HG02885 (cell line): ENCODE results near the gene CDH23.

Experiments used
- ATAC-seq: cut with Tn5 transposase; IDR thresholded peaks from one replicate; pipeline ENCODE4 v1.9.1; 2021; ENCODE audit warnings: mild to moderate bottlenecking; ENCODE audit not compliant: unreplicated experiment, poor library complexity

Gene CDH23

DNA sequence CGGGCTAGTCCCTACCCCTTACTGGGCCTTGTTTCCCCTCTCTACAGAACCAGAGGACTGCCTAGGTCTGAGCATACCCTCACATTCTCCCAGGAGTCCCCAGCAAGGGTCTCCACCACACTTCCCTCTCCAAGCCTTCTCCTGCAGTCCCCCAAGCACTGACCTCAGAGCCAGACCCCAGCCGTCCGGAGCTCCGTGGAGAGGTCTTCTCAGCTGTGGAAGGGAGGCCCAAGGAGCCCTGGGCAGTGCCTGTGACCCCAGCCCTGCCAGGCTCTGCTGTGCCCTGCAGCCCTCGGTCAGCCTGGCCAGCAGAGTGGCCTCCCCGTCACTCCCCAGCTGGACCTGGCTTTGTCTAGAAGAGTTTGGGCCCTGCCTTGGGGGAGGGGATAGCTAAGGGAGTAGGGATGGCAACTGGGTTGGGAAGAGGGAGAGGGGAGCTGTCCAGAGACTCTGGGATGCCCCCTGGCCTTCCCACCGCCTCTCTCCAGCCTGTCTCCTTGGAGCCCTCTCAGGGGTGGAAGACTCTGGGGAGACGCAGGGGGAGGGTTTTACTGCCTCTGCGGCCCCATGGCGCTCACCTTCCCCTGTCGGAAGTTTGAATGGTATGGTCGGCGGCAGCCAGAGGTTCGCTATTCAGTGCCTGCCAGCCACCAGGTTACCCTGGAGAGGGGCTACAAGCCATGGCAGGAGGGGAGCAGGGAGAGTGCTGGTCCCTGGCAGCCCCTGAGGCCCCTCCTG lies 322.9 kb downstream of the CDH23 start, which contains the start of gene C10orf105:
C10orf105 (minus strand) TSS at position 315 of the 738 bp plus-strand sequence. CDS start 3,441 bp downstream, outside the sequence.
- no peak for ATAC-seq

DNA sequence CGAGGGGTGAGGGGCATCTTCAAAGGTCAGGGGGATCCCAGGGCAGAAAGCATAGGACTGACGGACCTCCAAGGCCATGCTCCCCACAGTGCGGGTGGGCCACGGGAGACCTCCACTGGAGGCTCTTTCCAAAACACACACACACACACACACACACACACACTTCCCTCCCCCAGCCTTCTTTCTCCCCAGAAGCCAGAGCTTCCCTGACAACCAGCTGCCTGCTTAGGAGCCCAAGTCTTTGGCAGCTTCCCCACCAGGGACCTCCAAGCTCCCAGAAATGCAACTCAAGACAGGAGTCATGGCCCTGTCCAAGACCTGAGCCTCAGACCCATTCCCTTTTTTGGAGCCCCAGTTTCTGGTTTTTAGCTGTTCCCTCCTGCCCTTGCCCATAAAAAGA lies 323.6 kb downstream of the CDH23 start:
- ATAC-seq: no peak

DNA sequence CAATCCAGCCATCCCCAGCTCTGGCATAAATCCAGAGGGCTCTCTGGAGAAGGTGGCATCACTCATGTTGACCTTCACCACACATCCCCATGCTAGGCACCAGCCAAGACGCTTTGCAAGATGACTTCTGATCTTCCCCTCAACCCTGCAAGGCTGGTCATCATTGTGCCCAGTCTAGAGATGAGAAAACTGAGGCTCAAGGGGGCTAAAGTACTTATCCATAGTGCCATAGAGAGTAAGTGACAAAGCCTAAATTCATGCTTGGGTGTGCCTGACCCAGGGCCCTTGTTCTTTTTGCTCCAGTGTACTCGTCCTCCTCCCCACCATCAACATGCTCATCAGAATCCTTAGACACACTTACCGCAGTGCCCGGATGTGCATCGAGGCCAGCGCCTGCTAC lies 324.6 kb downstream of the CDH23 start:
- no peak for ATAC-seq

DNA sequence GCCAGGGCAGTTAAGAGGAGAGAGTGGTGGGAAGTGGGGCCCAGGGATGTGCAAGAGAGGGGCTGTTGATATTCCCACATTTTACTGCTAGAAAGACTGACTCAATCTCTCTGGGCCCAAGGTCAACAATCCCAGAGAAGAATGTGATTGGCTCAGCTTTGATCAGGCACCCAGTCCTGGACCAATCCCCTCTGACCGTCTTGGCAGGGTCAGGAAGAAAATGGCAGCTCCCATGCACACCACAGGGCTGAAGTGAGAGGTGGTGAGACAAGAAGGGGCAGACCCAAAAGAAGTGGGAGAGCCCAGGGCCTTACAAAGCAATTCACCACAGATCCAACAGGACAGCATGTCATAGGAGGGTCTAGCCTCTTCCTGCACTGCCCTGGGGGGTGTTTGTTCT lies 326.1 kb downstream of the CDH23 start:
- ATAC-seq: no peak

DNA sequence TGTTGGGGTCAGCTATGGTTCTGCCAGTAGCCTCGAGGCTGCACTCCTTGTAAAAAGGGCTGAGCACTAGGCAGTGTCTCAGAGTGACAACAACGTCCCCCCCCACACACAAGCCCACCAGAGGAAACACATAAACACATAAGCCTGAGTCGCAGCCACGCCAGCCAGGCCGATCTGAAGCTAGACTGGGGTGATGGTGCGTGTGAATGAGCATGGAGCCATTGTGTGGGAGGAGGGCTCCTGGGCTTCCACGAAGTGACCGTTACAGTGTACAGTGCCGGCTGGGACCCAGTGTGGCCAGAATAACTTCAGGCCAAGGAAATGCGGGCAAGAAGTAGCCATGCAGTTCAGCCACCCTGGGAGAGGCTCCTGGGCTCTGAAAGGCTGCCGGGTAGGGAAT lies 326.6 kb downstream of the CDH23 start:
- no peak for ATAC-seq

DNA sequence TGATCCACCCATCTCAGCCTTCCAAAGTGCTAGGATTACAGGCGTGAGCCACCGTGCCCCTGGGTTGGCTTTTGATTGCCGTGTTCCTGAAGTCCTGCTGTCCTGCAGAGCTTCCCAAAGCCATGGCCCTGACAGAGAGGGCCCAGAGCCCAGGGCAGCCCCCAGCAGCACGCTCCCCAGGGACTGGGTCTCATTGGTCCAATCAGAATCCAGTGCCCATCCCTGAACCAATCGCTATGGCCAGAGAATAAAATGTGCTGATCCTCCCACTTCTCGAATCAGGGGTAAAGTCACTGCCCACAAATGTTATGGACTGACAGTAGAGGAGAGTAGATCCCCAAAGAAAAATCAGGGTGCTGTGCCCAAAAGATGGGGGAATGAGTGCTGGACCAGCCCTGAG lies 327.8 kb downstream of the CDH23 start:
- ATAC-seq: no peak

DNA sequence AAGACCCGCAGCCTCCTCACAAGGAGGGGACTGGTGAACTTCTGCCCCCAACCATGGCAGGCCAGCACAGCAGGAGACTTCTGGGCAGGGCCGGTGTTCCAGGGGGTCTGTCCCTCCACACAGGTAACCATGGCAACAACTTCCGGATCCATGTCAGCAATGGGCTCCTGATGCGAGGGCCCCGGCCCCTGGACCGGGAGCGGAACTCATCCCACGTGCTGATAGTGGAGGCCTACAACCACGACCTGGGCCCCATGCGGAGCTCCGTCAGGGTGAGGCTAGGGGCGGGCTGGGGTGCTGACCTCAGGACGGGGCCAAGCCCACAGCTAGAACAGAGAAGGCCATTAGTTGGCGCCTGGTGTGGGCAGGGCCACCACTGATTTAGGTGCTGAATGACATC lies 328.5 kb downstream of the CDH23 start:
- ATAC-seq: no peak

DNA sequence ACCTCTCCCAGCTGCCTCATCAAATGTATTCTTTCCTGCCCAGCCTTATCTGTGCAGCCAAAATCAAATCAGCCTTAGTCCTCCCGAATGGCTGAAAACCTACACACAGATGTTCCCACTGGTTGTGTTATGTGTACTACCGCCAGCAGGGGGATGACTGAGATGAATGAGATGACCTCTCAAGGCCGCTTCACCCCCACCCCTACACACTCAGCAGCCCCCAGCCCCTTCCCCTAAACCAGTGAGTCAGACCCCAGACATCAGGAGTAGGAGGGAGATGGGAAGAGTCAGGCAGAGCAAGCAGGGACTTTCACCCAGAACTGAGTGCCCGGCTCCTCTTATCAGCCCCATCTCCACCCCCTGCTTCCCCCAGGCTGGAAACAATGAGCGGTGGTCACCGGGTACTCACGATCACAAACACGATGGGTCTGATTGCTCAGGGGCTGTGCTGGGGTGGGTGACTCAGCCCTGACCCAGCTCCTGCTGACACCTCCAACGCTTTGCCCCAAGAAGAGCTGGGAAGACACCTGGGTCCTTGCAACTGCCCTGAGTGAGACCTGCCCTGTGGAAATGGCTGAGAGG lies 329.4 kb downstream of the CDH23 start:
- ATAC-seq: no peak

DNA sequence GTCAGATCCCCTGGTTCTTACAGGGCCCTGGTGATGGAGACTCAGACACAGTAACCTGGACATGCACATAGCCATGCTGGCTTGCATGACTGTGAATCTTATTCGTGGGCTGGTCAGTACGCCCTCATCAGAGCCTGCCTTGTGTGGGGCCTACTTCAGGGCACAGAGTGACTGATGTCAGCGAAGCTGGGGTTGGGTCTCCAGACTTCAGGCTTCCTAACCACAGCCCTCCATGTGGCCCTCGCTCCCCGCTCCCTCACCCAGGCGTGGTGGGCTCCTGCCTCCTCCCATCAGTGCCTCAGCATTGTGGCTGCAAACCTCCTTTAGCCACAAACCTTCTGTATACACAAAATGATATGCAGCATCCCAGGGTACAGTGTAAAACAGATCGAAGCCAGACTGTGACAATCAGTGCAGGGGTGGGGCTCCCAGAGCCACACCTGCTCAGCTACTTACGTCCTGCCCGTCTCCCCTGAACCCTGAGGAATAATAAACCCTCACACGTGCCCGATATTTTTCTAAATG lies 329.9 kb downstream of the CDH23 start:
- ATAC-seq: no peak

DNA sequence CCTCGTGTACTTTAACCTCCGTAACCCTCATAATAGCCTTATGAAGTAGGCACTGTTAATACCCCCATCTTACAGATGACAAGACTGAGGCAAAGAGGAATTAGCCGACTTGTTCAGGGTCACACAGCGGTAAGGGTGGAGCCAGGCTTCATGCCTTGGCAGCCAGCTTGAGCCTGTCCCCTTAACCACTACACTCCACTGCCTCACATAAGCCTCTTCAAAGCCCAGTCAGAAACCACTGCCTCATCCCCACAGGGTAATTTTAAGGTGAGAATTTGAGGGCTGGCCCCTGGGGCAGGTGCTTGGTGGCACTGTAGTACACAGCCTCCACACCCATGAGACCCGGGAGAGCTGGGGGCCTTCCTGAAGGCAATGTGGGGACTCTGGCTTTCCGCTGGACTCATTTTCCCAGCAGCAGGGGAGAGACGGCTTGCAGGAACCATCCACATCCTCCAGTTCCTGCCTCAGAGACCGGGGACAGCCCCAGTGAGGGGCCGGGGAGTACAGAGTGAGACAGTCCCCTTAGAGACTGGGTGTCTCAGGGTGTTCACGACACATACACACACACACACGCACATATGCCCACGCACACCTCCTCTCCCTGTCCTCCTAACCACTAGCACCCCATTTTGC lies 330.5 kb downstream of the CDH23 start:
- peak; percentile 57 for ATAC-seq

DNA sequence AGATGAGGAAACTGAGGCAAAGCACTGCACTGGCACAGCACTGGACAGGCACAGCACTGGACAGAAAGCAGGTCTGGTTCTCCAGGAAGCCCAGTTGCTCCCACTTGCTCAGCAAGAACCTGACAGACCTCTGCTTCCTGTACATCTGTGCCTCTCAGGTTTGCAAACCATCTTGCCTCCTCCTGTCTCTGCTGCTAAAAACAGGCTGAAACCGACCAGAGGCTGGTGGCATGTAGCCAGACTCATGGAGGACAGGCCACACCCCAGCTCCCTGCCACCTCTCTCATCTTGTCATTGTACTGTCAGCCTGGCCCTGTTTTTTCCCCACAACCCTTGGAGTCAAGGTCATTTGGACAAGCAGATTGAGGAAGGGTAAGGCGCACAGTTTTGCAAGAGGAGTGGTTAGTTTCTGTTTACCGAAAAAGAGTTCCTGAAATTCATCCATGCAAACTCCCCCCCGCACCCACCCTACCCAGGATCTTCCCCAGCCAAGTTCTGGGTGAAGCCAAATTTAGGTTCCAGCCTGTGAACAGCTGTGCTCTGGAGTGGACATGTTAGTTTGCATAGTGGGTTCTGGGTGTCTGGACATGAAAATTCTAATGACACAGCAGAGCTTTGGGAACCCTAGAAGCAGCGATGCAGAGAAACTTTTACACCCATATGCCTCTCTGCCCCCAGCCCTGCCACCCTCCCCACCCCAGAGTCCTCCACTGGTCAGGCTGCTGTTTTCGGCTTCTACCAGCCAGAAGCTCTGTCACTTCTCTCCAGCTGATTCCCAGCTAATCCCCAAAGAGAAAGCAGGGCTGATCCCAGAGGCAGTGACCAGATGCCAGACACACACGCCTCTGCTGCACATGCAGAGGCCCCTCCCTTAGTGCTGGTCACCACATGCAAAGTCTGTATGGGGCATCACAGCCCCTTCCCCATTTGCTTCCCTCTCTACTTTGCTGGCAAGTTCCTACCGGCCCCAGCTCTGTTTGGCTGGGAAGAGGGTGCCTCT lies 331.3 kb downstream of the CDH23 start:
- peak; percentile 55 for ATAC-seq

DNA sequence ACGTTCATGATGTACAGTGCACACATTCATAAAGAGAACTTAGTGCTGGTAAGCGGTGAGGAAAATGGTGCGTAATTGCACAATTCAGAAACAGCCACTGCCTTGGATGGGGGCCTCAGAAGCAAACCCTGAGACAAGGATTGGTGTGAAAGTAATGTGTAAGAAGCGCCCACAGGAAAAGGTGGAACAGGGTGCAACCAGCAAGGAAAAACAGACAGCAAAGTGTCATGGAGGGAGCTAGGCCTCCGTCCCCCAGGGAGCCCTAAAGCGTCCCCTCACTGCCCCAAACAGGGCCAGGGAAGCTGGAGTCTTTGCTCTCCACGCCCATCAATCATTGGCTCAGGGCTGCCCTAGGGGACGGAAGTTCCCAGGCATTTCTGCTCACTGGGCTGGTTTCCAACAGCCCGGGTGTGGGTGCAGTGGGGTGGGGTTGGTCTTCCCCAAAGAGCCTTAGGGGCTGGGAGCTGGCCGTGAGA lies 332.5 kb downstream of the CDH23 start:
- no peak for ATAC-seq

DNA sequence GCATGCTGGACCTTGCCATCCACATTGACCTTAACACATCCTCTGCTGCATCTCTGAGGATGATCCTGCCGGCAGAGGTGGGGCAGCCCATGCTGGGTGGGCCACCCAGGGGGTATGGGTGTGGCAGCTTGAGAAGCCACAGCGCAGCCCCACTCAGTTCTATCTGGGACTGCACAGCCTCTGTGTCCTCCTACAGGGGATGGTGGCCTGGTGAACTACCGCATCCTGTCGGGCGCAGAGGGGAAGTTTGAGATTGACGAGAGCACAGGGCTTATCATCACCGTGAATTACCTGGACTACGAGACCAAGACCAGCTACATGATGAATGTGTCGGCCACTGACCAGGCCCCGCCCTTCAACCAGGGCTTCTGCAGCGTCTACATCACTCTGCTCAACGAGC lies 335.1 kb downstream of the CDH23 start:
- no peak for ATAC-seq

DNA sequence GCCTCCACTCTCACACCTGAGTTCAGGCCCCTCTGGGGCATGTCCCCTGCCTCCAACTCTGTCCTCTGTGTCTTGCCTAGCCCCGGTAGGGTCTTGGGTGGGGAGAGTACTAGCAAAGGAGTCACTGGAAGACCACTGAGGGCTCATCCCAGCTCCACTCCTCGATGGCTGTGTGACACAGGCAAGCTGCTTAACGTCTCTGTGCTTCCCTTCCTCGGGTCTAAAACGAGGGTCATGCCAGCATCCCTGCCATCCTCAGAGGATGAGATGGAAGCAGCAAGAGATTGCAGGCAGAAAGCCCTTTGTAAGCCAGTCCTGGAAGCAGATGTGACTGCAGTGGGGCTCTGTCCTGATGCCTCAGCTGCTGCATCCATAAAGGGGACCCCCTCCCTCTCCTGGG lies 338.1 kb downstream of the CDH23 start:
- ATAC-seq: no peak

DNA sequence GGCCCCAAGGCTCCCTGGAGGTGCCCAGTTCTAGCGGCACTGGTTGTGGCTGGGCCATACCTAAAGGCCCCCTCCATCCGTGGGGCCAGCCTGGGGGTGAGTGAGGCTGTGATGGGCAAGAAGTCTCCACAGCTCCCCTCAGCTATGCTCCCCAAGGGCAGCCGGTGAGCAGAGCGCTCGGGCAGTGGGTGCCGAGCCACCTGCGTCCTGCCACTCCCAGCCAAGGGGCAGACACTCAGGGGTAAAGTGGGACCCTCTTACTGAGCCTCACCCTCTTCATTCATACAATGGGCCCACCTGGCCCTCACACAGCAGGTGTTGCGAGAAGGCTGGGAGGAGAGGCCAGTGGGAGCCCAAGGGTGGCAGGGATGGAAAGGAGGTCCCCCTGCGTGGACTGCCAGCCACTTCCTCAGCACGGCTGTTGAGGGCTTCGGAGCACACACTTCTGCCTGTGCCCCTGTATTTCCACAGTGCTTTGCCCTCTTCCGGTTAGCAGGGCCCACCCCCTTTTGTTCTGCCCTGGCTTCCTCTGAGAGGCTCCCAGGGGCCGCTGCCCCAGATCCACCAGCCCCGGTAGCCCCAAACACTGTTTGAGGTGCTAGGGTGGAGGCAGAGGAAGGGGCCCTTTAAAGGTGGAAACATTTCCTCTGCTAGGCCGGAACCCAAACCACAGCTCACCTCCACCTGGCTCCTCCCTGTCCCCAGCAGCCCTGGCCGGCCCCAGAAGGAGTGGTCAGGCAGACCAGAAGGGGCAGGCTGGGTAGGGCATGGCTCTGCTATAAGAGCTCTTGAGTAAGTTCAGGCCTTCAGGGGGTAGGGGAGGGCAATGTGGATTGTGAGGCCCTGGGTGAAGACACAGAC lies 339.2 kb downstream of the CDH23 start:
- ATAC-seq: no peak

DNA sequence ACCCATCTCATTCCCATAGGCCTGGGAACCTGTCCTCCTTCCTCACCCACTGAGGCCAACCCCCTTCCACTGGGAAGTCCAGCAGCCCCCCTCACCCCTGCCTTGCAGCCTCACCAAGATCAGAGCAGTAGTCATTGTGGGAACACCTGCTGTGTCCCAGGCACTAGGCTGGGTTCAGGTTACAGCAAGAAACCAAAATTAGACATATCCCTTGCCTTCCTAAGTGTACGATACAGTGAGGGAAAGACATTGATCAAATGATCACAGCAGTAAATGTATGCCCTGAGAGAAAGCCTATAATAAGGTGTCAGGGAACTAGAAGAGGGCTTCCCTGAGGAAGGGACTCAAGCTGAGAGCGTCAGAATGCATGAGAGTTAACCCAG lies 339.8 kb downstream of the CDH23 start:
- no peak for ATAC-seq

DNA sequence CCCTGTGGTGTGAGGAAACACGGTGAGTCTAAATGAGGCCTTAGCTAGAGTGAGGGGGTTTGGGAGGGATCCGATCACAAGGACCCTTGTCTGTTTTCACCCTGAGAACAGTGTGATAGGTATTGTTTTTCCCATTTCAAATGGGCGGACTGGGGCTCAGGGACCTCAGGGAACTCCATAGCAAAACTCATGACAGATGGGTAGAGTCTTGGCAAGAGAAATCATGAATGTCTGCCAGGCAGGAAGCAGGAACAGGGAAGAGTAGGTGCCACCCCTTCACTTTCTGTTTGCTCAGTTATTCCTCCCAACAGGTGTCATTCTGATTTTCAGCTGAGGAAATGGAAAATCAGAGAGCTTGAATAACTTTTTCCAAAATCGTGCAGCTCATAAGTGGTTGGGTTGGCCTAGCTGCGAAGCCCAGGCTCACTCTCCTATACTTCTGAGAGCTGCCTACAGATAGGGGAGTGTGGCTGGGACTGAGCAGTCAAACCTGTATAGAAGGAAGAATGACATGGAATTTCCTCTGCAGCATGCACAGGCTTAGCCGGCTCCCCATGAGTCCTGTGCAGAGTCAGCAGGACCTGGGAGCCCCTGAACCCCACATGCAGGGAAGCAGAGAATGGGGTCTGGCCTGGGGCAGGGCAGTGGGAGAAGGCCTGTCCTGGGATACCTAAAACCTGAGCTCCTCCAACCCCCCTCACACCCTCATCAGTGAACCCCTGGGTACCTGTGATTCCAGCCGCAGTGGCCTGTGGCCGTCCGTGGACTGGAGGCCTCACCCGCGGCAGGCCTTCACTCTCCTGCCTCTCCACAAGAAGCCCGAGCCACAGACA lies 340.5 kb downstream of the CDH23 start:
- no peak for ATAC-seq

DNA sequence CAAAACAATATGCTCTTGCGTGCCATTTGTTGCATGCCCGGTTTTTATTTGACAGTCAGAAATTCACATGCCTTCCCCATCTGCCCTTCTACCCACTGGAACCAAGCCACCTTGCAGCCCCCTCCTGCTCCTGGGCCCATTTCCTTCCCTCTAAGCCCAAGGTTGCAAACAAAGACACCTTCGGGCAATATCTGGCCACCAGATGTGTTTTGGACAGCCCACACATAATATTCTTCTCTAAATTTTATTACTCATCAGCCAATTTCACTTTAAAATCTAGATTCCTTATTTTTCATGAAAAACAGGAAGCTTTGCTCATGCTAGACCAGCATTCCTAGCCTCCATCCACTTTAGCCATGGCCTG lies 341.1 kb downstream of the CDH23 start:
- ATAC-seq: no peak
